HG03103 (cell line): Measurements from ENCODE around the gene TBCD.

ENCODE experiments used
- ATAC-seq: cut with Tn5 transposase; IDR thresholded peaks from one replicate; pipeline ENCODE4 v1.9.1; 2021; ENCODE audit warnings: low read depth; ENCODE audit not compliant: unreplicated experiment

Gene TBCD

DNA sequence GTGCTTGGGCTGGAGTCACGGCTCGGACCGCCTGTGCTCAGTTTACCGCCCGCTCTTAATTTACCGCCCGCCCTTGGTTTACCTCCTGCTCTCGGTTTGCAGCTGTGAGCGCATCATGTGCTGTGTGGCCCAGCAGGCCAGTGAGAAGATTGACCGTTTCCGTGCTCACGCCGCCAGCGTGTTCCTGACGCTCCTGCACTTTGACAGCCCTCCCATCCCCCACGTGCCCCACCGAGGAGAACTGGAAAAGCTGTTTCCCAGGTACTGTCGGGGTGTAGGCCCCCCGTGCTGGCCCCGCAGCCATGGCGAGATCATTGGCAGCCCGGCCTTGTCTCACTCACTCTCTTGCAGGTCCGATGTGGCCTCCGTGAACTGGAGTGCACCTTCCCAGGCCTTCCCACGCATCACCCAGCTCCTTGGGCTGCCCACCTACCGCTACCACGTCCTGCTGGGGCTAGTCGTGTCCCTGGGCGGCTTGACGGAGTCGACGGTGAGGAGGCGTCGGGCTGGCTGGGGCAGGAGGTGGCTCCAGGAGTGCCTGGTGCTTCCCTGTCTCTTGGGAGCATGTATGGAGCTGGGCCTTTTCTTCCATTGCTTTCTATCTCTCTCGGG, 177.3 kb downstream of the TBCD start:
- no peak for ATAC-seq

DNA sequence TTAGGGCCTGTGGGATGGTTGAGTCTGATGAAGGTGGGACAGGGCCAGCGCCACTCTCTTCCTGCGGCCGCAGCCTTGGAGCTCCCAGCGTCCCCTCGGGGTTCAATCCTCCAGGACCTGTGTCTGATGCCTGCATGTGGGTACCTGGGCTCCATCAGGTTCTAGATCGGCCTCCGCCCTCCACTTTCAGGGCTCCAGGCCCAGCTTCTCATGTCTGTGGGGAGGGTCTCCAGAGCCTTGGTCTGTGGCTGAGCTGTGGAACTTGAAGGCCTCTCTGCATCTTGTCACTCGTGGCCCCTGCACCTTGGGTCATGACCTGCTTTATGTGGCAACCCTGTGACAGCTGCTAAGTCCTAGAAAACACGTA, 177.8 kb downstream of the TBCD start:
- no peak for ATAC-seq

DNA sequence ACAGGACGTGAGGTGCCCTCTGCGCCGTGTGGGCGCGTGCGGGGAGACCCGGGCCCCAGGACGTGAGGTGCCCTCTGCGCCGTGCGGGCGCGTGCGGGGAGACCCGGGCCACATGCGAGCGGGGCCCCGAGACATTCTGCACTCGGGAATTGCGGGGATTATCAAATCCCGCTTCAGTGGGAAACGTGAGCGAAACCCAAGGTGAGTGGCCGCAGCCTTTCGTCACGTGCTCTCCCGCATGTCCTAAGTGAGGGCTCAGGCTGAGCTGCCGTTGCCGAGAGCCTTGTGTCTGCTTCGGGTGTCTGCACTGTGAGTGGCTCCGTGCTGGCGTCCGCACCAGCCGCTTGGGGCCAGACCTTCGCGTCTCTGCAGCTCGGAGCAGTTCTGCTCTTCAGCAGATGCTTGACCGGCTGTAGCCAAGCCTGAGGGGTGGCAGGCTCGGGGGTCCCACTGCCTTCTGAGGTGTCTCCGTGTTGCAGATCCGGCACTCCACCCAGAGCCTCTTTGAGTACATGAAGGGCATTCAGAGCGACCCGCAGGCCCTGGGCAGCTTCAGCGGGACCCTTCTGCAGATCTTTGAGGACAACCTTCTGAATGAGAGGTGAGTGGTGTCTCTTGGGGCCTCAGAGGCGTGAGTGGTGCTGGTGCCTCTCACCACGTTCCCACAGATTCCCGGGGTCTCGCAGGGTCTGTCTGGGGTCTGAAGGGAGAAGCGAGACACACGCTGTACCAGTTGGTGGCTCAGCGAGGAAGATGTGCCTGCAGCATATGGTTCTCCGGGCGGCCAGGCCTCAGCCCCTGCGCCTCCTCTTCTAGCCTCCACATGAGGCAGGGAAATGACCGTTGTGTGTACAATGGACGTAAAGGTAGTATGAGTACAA, 178.4 kb downstream of the TBCD start:
- ATAC-seq: no peak

- ATAC-seq: no peak
Observed at GRCh38 chr17:82930924-82931698, 179.2 kb downstream of the TBCD start.

- no peak for ATAC-seq
Observed at GRCh38 chr17:82931699-82932517, 180.0 kb downstream of the TBCD start.

- ATAC-seq: no peak
Observed at GRCh38 chr17:82932518-82933310, 180.8 kb downstream of the TBCD start.

DNA sequence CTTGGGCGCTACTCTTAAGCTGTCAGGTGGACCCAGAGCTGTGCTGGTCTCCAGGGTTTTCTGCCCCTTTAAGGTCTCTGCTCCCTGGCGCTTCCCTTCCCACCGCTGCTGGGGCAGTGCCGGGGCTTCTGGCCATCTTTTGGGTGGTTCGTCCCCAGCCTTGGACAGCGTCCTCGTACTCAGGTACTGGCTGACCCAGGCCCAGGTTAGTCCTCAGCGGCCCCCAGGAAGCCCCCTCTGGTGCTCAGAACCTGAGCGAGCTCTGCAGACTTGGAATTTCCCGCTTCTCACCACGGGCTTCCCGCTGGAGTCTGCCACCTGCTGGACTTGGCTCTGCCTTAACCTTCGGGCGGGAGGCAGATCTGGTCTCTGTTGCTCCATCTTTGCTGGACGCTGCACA, 182.0 kb downstream of the TBCD start:
- ATAC-seq: no peak

GRCh38 chr17:82935966-82936767, 184.3 kb downstream of the TBCD start:
- ATAC-seq: no peak

- ATAC-seq: no peak
Observed at GRCh38 chr17:82936768-82937171, 184.9 kb downstream of the TBCD start.

DNA sequence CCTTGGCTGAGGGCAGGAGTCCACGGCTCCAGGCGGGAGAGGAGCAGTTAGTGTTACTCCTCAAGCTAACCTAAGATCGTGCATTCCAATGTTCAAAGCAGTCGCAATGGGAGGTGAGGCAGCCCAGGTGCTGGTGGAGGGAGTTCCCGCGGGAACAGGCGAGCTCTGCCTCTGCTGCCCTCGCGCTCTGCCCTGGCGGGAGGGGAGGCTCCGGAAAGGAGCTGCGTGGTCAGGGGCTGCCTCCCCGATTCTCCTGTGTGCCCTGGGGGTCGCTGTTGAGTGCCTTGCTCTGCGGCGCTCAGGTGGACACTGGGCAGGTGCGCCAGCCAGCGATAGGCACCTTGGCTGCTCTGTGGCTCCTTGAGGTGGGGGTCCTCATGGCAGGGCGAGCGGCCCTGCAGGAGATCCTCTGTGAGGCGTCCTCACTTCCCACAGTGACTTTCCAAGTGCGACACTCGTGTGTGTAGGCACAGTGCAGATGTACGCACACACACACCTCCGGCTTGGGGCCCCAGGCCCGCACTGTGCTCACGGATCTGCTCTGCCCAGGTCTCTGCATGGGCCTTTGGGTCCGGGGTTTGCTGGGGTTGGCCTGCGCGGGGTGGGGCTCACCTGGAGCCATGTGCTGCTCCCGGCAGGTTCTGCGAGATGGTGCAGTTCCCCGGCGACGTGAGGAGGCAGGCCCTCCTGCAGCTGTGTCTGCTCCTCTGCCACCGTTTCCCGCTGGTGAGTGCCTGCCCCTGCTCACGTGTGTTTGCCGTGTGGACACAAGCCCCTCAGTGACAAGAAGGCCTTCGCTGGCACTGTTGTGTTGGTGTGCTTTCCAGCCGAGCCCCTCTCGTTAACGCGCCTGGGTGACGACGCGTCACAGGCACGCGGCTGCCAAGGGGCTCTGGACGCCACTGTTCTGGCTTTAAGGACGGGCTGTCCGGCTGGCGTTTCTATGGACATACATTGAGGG, 185.8 kb downstream of the TBCD start:
- no peak for ATAC-seq

- ATAC-seq: no peak
Observed at GRCh38 chr17:82938486-82938872, 186.6 kb downstream of the TBCD start.

GRCh38 chr17:82938873-82939620, 187.2 kb downstream of the TBCD start:
- ATAC-seq: no peak

DNA sequence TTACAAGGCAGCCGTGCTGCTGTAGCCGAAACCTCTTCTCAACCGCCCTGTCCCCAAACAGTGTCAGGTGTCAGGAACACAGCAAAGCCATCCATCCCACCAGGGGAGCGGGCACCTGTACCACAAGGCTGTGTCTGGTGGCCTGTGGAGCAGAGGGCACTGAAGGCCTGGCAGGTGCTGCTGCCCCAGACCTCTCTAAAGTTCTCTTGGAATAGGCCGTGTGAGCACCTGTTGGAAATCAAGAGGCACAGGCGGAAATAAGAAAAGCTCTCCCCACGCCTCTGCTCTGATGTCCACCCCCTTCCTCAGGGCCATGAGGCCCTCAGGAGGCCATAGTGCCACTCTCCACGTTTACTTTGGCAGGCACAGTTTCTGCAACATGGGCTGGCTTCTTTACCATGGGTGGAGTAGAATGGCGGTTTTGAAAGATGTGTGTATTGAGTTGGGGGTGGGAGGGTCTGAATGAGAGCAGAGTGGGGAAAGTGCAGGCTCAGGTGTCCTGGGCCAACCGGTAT, 187.8 kb downstream of the TBCD start:
- no peak for ATAC-seq

GRCh38 chr17:82940226-82941020, 188.6 kb downstream of the TBCD start:
- no peak for ATAC-seq

DNA sequence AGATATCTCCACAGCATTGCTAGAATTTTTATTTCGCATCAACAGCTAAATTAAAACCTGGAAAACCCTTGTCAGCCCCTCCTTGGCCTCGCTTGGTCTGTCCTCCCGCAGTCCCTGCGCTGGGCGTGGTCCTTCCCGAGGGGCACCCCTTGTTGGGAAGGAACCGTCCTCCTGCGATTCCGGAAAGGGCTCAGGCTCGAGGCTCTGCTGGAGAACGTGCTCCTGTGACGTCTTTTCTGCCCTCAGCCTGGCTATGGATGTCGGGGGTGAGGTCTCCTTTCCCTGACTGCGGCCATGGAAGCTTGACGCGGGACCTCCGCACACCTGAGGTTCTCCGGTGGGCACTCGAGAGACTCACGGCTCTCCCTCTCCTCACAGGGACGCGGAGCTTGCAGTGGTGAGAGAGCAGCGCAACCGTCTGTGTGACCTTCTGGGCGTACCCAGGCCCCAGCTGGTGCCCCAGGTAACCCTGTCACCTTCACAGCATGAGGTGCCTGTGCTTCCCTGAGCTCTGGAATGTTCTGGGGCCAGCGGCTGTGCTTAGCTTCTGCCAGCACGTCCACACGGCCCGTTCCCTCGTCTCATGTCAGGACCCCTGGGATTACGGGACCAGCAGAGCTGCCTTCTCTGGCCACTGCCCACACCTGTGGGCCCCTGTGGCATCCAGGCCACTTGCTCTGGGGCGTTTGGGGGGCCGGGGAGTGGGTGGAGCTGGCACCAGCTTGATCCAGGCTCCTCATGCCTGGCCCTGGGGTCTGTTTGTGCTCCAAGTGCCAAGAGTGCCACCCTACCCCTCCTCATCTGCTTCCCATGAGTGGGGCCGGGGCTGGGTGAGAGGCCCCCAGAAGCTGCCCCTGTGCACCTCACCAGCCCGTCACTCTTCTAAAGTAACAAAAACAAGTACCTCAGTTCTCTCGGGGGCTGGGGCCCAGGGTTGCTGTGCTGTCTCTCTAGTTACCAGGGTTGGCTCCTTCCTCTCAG, 189.4 kb downstream of the TBCD start:
- ATAC-seq: no peak
